Uterus (tissue), 2 donors: Measurements from ENCODE around the gene L2HGDH.

ENCODE experiments used
- POLR2A ChIP-seq, 2 donors: fragments of 450-650 bp; IDR thresholded peaks; one replicate each; pipeline ENCODE4 v1.6.1; 2016; ENCODE audit warnings: antibody characterized with exemption in 2 of 2, mild to moderate bottlenecking in 1 of 2, moderate library complexity in 1 of 2
- TF ChIP-seq, protein P1 (sequence below), 4 experiments: fragments of 200-600 bp in 2 of 4; fragments of 450-650 bp in 2 of 4; sonication (generic) in 2 of 4; IDR thresholded peaks; one replicate each; pipeline ENCODE4 v1.5.1; 2016 to 2019; ENCODE audit warnings: antibody characterized with exemption in 4 of 4, mild to moderate bottlenecking in 2 of 4, moderate library complexity in 1 of 4

DNA sequence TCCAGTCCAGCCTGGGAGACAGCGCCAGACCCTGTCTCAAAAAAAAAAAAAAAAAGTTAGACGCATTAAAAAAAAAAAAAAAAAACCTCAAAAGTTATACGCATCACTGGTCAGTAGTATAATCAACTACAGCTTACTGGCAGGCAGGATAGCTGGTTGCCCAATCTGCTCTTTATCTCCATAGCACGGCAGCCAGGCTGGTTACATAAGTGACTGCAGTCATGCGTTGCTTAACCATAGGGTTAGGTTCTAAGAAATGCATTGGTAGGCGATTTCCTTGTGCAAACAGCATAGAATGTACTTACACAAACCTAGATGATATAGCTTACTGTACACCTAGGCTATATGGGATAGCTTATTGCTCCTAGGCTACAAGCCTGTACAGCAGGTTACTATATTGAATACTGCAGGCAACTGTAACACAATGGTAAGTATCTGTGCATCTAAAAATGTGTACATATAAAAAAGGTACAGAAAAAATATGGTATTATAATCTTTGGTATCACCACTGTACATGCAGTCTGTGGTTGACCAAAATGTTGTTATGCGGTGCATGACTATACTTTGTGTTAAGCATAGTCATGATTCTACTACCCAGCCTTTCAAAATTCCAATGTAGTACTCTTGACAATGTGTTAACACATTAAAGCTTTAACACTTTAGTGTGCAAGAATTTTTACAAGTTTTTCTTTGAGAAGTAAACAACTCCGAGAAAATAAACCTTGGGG lies 8.1 kb downstream of the L2HGDH start:
- TF ChIP-seq, protein P1, sequence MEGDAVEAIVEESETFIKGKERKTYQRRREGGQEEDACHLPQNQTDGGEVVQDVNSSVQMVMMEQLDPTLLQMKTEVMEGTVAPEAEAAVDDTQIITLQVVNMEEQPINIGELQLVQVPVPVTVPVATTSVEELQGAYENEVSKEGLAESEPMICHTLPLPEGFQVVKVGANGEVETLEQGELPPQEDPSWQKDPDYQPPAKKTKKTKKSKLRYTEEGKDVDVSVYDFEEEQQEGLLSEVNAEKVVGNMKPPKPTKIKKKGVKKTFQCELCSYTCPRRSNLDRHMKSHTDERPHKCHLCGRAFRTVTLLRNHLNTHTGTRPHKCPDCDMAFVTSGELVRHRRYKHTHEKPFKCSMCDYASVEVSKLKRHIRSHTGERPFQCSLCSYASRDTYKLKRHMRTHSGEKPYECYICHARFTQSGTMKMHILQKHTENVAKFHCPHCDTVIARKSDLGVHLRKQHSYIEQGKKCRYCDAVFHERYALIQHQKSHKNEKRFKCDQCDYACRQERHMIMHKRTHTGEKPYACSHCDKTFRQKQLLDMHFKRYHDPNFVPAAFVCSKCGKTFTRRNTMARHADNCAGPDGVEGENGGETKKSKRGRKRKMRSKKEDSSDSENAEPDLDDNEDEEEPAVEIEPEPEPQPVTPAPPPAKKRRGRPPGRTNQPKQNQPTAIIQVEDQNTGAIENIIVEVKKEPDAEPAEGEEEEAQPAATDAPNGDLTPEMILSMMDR (IDR thresholded peaks at IDR 0.05), result no peak
- no peak for TF ChIP-seq POLR2A (IDR thresholded peaks at IDR 0.05)
